IPS-NIHi7 (cell line): Measurements from ENCODE around the gene TECTA.
"Not testable (repeated sequence)": the region's sequence is repeated elsewhere in the genome, so short reads cannot be mapped to it uniquely, and the experiment has no call there.

Source experiments
- DNase-seq: peaks from one replicate; pipeline ENCODE4 v3.0.0; 2012; ENCODE audit warnings: mixed read lengths; ENCODE audit errors: extremely low spot score

The TECTA gene

DNA sequence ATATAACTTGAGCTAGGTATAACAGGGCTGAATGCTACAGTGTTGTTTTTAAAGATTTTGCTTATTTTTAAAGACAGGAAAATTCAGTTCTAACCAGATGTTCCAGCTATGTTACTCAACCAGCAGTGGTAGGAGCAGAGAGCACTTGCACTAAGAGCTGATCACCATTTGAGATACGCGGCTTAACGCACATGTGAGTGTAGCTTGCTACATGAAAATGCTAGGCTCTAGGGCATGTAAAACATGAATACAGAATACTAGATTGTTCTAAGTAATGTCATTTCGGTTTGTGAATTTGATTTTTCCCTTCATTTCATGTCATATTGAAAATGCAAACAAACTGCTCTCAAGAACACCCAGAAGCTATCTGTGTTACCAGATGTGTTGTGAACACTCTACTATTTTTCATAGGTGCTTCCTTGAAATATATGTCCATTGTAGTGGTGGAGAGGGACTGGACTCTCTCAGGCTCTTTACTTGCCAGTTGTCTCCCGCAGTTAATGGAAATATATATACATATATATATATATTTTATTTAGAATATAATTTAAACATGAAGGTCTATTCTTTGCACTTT lies 10.8 kb upstream of the TECTA start:
- no peak for DNase-seq

DNA sequence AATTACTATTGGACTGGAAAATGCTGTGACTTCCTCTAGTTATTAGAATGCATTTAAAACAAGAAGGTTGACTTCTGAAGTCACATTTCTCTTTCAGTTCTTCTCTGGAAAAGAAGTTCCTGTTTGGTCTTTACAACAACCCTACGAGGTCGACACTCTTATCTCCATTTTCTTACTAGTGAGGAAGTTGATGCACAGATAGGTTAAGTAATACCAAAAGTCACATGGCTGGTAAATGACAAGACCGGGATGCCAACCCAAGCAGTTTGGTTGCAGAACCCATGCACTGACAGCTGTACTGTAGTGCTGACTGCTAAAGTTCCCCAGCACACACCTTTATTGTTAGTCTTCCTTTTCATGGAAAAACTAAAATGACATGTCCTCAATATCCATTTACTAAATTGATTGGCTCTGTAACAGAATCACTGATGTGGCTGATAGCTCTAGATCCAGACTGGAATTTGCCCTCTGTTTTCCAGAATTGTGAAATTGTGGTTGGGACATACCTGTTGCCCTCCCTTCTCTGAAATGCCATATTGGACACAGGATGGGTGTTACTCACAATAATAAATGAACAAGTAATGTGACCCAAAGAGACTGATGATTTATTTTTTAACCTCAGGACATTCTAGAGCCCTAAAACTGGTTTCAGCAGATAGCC lies 9.4 kb upstream of the TECTA start:
- DNase-seq, result no peak

DNA sequence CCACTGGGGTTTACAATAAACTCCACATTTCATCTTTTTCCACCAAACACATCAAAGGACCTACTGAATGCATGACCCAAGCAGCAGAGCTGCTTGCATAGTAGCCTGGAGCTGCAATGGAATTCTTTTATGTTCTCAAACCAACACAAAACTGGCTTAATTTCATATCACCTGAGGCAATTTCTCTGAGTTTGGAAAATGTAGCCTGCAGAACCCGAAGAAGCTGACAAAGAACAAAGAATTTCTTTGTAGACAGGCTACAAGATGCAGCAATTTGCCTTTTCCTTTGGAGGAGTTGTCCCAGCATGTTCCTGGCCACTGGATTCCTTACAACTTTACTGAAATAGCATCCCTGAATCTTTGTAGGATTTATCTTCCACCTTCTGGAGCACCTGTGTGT lies 5.5 kb upstream of the TECTA start:
- DNase-seq, result no peak

DNA sequence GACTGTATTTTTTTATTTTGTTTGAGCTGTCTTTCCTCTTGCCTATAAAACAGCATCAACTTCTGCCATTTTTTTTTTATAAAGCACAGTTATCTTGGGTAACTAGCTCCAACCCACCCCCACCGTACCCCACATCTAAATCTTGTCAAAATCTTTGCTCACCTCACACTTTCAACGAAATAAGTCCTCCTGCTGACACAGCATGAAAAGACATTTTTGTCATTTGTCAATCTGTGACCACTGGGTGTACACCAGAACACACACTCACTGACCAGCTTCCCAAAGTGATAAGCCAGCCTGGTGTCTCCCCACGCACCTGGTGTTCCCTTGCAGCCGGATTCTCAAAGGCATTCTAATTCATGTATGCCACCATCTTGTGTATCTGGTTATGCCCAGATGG lies 1.7 kb upstream of the TECTA start:
- DNase-seq, result no peak

DNA sequence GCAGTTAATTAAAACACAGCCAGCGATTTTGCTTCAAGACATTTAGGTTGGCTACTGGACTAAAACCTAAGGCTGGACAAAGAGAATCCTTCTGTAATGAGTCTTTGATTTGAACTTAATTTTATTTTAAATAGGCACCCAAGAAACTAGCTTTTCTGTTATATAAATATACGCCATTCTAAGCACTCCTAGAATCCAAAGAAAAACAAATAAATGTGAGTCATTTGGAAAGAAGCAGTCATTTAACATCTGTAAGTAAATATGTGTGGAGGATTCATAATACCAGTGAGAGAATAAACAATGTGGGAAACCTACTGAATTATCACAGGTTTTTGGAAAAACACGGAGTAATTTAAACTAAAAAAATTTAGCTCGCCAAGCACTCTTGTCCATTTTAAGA lies 1.2 kb upstream of the TECTA start:
- no peak for DNase-seq

DNA sequence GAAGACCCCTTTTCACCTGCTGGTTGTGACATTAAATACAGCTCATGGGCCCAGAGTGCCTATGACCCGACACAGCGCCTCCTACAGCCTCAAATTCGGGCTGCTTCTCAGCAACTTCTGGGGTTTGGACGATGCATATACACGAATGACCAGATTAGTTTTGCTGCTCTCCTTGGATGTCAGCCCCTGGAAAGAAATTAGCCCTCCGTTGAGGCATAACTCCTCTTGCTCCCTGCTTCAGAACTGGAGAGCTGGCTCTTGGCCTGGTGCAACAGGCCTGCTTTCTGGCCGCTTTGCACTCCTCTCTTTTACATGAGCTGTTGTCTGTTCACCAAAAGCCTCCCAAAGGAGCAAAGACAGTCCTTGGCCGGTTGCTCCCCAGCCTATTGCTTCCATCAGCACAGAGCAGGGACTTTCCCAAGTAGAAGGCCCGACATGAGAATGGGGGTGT lies 3.3 kb downstream of the TECTA start:
- DNase-seq, result peak; percentile 68

DNA sequence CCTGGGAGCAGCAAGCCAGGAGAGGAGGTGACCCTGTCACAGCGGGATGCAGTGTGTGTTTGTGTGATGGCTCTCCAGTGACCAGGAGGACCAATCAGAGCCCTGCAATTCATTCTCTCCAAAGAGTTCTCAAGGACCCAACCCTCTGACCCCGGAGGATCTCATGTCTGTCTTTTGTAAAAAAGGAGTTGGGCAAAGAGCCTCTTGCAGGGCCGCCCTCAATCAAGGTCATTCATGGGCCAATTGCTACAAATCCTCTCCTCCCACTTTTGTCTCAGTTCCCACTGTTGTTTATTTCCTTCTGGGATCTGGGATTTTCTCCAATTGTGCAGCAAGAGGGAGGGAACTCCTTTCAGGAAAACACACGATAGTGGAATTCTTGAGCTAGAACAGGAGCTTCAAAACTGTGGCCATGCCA lies 4.0 kb downstream of the TECTA start:
- DNase-seq, result no peak

DNA sequence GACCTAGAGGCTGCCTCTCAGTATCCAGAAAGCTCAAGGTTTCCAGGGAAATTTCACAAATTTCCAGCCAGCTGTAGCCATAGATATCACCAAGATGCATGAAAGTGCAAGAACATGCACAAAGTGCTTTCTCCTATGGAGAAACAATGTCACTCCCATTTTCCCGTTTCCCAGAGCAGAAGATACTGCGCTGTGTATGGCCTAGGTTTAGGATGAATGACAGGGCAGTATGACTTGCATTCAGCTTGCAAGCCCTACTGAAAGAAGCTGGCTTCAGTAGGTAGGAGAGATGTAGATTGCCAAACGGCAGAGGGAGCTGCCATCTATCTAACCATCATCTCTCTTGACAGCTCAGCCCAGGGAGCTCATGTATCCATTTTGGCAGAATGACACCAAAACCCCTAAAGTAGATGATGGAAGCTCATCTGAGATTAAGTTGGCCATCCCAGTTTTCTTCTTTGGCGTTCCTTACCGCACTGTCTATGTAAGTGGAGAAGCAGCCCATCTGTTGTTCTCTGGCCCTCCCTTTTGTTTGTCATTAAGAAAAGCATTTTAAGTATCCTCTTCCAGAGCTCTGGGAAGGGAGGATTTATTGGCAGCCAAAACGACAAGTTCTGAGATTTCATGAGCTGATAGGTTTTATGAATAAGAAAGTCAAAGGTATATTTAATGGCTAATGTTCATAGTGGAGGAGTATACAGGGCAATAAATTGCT lies 4.6 kb downstream of the TECTA start:
- DNase-seq, result no peak

DNA sequence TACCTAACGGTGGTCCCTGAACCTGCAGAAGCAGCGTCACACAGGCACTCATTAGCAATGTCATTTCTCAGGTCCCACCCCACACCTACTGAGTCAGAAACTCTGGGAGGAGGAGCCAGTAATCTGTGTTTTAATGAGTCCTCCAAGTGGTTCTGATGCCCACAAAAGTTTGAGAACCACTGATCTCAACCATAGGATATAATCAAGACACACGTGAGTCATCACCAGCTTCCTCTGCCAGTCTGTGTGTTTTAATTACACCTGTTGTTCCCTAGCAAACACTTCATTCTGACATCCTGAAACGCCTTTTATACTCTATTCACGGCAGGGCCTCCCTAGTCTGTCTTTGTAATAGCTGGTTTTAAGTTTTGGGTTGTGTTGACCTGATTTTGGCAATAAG lies 5.8 kb downstream of the TECTA start:
- no peak for DNase-seq

DNA sequence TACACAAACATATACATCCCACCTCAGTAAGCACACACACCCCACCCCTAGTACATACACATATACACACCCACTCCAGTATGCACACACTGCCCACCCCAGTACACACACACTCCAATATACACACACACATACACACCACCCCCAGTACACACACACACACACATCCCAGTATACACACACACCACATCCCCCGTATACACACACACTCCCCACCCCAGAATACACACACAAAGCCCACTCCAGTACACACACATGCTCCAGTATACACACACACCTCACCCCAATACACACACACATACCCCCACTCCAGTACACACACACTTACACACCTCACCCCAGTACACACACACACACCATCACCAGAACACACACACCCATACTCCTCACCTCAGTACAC lies 7.4 kb downstream of the TECTA start:
- no peak for DNase-seq

DNA sequence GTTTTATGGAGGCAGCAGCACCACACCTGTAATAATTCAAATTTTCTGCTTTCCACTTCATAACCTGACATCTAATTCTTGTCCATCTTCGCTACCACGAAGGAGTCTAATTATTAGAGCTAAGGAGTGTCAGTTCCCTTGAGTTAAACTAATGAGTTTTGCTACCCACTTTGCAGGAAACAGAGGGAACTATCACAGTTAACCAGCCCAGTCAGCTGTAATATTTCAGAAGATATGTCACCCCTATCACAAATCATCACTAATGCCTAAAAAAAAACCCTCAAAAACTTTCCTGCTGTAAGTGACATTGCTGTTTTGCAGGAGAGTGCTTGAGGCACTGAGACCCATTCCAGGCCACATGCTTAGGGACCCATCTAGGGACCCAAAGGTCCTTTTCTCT lies 8.4 kb downstream of the TECTA start:
- no peak for DNase-seq

DNA sequence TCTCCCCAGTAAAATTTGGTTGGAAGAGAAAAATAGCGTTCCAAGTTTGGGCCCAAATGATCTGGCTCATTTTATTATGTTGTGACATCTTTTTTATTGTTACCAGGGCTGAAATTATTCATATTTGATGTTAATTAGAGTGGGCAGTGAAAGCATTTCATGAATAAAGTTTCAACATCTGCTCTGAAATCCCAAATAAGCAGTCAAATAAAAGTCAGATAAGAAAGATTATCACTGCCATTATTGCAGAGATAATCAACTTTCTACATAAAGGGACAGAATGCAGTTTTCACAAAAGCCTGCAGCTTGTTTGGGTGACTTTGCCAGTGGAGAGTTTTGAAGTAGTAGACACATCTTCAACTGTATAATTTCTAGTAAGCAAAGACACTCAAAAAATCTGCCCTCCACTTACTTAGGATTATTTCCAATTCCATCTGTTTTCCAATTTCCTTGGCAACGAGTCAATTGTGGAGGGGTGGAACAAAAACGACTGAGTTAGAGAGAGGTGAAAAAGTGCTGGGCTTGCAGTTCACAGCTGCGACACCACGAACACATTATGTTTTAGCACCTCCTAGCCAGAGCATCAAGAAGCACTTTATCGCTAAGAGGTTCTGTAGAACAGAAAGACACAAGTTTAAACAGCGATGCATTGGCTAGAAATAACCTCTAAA lies 9.0 kb downstream of the TECTA start:
- no peak for DNase-seq

DNA sequence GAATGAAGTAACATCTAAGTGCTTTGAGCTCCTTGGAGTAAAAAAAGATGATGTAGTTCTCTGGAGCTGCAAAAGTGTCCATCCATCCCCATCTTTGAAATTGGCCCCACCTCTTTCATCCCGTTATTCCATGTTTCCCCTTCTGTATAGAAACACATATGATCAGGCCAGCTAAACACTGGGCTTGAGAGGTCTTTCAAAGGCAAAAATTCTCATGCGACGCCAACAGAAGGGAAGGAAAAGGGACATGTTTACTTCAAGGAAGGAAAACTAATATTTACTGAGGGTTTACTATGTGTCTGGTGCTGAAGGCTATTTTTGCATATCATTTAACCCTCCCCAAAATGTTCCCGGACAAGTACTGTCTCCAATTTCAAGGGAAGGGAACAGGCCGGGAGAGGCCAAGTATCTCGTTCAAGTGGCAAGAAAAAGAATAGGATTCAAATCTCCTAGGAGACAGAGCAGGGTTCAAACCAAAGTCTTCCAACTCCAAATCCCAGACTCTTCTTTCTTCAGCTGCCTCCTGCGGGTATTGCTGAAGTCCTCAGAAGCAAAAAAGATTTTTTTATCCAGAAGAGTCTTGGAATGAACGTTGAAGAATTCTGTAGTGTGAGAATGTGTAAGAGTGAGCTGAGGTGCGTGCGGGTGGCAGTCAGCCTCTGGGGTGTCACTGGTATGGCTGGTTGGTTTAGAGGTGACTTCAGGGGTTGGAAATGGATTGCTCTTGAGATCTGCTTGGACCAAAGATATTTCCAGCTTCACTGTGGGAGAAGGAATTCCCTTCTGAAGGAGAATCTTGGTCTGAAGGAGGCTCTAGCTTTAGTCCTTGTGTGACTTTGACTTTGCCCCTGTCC lies 10.1 kb downstream of the TECTA start:
- DNase-seq, result no peak

DNA sequence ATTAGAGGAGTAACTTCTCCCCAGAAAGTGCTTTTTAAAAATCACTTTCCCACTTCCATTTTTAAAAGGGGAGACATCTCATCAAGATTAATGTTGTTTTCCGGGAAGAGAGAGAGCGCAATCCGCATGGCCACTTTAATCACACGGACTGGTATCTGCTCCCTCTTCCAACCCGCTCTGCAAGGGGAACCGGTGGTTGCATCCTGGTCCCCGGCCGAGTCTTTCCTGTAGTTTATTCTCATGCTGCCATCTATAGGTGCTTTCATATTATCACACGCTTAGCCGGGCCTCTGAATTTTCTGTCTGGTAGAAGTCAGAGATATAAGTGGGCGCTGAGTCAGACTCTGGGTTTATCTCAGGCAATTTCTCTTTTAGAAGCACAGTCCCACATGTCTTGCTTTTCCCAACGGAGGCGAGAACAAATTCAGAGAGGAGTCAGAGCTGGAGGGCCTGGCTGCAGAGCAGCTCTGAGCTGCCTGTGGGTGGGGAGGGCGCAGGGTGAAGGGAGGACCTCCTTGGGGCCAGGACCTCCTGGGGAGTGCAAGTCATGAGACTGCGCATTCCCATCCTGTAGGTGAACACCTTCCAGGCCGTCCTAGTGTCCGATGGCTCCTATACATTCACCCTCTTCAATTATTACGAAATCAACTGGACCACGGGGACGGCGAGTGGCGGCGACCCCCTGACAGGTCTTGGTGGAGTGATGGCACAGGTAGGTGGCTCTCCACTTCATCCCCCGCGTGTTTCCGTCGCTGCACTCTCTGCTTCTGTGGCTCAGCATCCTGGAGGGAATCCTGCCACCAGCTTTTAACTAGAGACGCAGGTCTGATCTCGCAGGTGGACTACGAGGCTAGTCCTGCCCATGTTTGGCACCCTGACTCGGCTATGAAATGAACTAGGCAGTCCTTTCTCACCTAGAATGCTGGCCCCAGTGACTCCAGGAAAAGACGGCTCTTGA lies 11.7 kb downstream of the TECTA start:
- peak; percentile 88 for DNase-seq

DNA sequence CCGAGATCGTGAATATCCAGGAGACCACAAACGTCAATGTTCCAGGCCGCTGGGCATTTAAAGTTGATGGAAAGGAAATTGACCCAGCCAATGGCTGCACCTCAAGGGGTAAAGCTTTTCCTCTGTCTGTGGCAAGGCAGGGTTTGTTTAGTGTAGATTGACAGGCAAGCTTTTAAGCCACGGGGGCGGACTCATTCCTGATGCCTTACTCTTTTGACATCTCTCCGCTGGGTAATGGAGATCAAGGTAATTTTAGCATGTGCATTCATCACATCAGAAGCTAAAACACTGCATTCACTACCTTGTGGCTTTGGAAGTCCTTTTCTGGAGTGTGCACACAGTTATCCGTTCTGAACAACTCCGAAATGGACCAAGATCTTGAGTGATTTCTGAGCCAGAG lies 12.6 kb downstream of the TECTA start:
- no peak for DNase-seq

DNA sequence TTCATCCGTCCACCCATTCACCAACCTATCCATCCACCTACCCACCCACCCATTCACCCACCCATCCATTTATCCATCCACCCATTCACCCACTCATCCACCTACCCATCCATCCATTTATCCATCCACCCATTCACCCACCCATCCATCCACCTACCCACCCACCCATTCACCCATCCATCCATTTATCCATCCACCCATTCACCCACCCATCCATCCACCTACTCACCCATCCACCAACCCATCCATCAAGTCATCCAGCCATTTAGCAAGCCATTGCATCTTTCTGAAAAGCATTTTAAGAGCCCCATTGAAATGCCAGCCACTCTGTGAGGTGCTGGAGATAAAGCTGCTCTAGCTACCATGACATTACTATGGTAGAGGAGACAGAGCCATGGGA lies 14.0 kb downstream of the TECTA start:
- DNase-seq, result not testable (repeated sequence)

DNA sequence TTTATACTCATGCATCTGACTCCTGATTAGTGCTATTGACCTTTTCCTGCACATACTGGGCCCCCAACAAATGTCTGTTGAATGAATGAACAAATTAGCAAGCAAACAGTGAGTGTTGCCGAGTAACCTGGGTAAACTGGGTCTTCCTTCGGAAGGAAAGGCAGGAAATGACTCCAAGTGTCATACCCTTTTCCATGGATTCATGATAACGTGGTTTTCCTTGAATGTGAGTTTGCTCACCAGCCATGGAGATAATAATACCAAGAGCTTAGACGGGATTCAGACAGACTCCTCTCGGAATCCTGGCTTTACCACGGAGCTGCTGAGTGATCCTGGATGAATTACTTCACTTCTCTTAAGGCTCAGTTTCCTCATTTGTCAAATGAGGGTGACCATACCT lies 16.7 kb downstream of the TECTA start:
- no peak for DNase-seq

DNA sequence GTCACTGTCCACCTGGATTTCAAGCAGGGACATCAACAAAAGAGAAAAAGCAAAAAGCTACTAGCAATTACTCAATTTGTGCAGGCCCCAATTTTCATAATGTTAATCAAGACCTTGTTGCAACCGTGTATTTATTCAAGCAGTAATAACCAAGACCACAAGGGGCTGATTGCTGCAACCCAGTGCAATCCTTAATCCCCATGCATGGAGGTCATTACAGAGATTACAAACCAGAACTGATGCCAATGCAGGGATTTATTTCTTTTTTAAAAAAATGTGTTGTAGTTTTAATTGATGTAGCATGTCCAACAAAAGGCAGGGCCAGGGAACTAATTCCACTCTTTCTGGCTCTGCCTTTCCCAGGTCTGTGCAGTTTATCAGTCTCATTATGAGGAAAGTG lies 18.4 kb downstream of the TECTA start:
- no peak for DNase-seq

DNA sequence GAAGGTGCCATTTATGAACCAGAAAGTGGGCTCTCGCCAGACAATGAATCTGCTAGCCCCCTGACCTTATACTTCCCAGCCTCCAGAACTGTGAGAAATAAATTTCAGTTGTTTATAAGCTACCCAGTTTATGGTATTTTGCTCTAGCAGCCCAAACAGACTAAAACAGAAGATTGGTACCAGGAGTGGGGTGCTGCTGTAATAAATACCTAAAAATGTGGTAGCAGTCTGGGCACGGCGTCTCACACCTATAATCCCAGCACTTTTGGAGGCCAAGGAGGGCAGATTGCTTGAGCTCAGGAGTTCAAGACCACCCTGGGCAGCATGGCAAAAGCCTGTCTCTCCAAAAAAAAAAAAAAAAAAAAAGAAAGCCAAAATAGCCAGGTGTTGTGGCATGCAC lies 21.3 kb downstream of the TECTA start:
- no peak for DNase-seq

DNA sequence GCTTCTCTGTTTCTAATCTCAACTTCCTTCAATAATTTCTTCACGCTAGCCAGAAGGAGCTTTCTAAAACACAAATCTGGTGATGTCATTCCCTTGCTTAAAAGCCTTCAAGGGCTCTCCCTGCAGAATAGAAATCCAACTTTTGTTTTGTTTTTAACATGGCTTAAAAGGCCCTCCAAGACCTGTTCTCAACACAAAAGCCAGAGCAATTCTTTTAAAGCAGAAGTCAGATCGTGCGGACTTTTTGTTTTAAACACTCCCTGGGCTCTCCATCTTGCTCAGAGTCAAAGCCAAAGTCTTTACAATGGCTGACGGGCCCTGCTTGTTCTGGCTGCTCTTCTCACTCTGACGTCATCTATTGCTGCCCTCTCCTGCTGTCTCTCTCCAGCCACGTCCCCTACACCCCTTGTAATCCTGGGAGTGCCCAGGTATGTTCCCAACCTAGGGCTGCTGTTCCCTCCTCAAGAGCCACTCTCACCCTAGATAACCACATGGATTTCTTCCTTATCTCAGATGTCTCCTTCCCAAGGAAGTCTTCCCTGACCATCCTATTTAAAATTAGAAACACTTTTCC lies 22.5 kb downstream of the TECTA start:
- DNase-seq, result no peak
